IMR-90 (cell line): ENCODE measurements around the gene SUV39H2. TPM values are rescaled to one million over a fixed set of nuclear protein-coding genes. Genes with fewer than 3 reads are reported as not detected.

Experiments used
- ATAC-seq: fragments of 200-7000 bp; cut with Tn5 transposase; 2 replicates; pipeline ENCODE4 v1.9.1; 2020; ENCODE audit warnings: low read depth, mild to moderate bottlenecking, moderate library complexity
- BruUV-seq: library from RNA; stranded (reverse); fragments of 400-500 nt; replicated peaks from 2 replicates; lab custom pipeline; 2021; lab: Mats Ljungman, UMichigan
- CTCF ChIA-PET: fragments of 300-600 bp; formaldehyde crosslinking; extraction: SDS; loops from one replicate; lab custom pipeline; 2021; ENCODE audit warnings: antibody characterized with exemption; lab: Yijun Ruan, JAX
- POLR2A ChIA-PET: fragments of 300-600 bp; sonication (Branson Sonifier 250); formaldehyde crosslinking; loops from one replicate; lab custom pipeline; 2022; ENCODE audit warnings: antibody characterized with exemption; ENCODE audit not compliant: unreplicated experiment; lab: Charles Lee
- DNase-seq: peaks from one replicate; pipeline ENCODE4 v3.0.0; 2013
- H2AFZ ChIP-seq: replicated peaks from 2 replicates; pipeline ENCODE3; 2013; ENCODE audit warnings: low read length, mild to moderate bottlenecking; ENCODE audit not compliant: poor library complexity
- H2AK5ac ChIP-seq: 2 replicates; pipeline ENCODE4 v1.6.1; 2013; ENCODE audit warnings: low read depth, low read length, inconsistent platforms
- H2AK9ac ChIP-seq: replicated peaks from 2 replicates; pipeline ENCODE3; 2013; ENCODE audit warnings: mild to moderate bottlenecking, low read depth, low read length, moderate library complexity; ENCODE audit not compliant: poor library complexity
- H2BK120ac ChIP-seq: 2 replicates; pipeline ENCODE4 v1.6.1; 2013; ENCODE audit warnings: low read depth, low read length, inconsistent platforms
- H2BK15ac ChIP-seq: 3 replicates; pipeline ENCODE4 v1.6.1; 2013; ENCODE audit warnings: low read depth, low read length, inconsistent platforms
- H2BK20ac ChIP-seq: 2 replicates; pipeline ENCODE4 v1.6.1; 2013; ENCODE audit warnings: low read depth, mild to moderate bottlenecking, inconsistent platforms, low read length, moderate library complexity
- H2BK5ac ChIP-seq: 2 replicates; pipeline ENCODE4 v1.6.1; 2013; ENCODE audit warnings: mild to moderate bottlenecking, low read depth, low read length, inconsistent platforms; ENCODE audit not compliant: poor library complexity, severe bottlenecking
- H3K14ac ChIP-seq: replicated peaks from 2 replicates; pipeline ENCODE4 v1.6.1; 2013; ENCODE audit warnings: low read depth, low read length, inconsistent platforms
- H3K18ac ChIP-seq: 2 replicates; pipeline ENCODE4 v1.6.1; 2013; ENCODE audit warnings: low read depth, low read length, control low read depth
- H3K23ac ChIP-seq: 2 replicates; pipeline ENCODE4 v1.6.1; 2013; ENCODE audit warnings: low read depth, low read length, inconsistent platforms
- H3K27ac ChIP-seq: 2 replicates; pipeline ENCODE4 v1.5.1; 2013; ENCODE audit warnings: mild to moderate bottlenecking, control low read depth, low read length; ENCODE audit not compliant: insufficient read depth
- H3K27me3 ChIP-seq: 2 replicates; pipeline ENCODE4 v1.6.1; 2013; ENCODE audit warnings: low read length; ENCODE audit not compliant: control insufficient read depth, insufficient read depth
- H3K36me3 ChIP-seq: 2 replicates; pipeline ENCODE4 v1.6.1; 2013; ENCODE audit warnings: low read length, mixed read lengths; ENCODE audit not compliant: control insufficient read depth, insufficient read depth
- H3K4ac ChIP-seq: 2 replicates; pipeline ENCODE4 v1.6.1; 2013; ENCODE audit warnings: low read depth, low read length, inconsistent platforms
- H3K4me1 ChIP-seq: 2 replicates; pipeline ENCODE4 v1.6.1; 2013; ENCODE audit warnings: low read length, mixed read lengths; ENCODE audit not compliant: control insufficient read depth, insufficient read depth
- H3K4me2 ChIP-seq: 2 replicates; pipeline ENCODE4 v1.6.1; 2013; ENCODE audit warnings: low read depth, mild to moderate bottlenecking, control low read depth, low read length, moderate library complexity
- H3K4me3 ChIP-seq: 2 replicates; pipeline ENCODE4 v1.5.1; 2013; ENCODE audit warnings: low read depth, mild to moderate bottlenecking, control low read depth, low read length, moderate library complexity; ENCODE audit not compliant: insufficient read depth
- H3K56ac ChIP-seq: 2 replicates; pipeline ENCODE4 v1.6.1; 2013; ENCODE audit warnings: low read length, inconsistent platforms; ENCODE audit not compliant: insufficient read depth; ENCODE audit errors: extremely low read depth
- H3K79me1 ChIP-seq, 2 experiments: 2 replicates each; pipeline ENCODE4 v1.6.1; 2013; ENCODE audit warnings: low read length in 2 of 2, inconsistent platforms in 1 of 2, low read depth in 1 of 2
- H3K9ac ChIP-seq: 2 replicates; pipeline ENCODE4 v1.6.1; 2013; ENCODE audit warnings: low read depth, low read length, control low read depth
- H3K9me1 ChIP-seq: 2 replicates; pipeline ENCODE4 v1.6.1; 2013; ENCODE audit warnings: low read length, inconsistent platforms; ENCODE audit not compliant: insufficient read depth
- H3K9me3 ChIP-seq: 2 replicates; pipeline ENCODE4 v1.6.1; 2013; ENCODE audit warnings: low read length; ENCODE audit not compliant: control insufficient read depth, insufficient read depth
- H4K20me1 ChIP-seq: 2 replicates; pipeline ENCODE4 v1.6.1; 2013; ENCODE audit warnings: low read length, inconsistent platforms; ENCODE audit not compliant: insufficient read depth
- H4K5ac ChIP-seq: 2 replicates; pipeline ENCODE4 v1.6.1; 2013; ENCODE audit warnings: mild to moderate bottlenecking, low read depth, low read length, control low read depth
- H4K8ac ChIP-seq, 2 experiments: 2 replicates each; pipeline ENCODE4 v1.6.1; 2013; ENCODE audit warnings: low read depth in 2 of 2, low read length in 2 of 2, control low read depth in 1 of 2, inconsistent platforms in 1 of 2
- H4K91ac ChIP-seq: 2 replicates; pipeline ENCODE4 v1.6.1; 2013; ENCODE audit warnings: low read depth, low read length, inconsistent platforms; ENCODE audit not compliant: insufficient read depth
- BHLHE40 ChIP-seq: fragments of 150-350 bp; IDR thresholded peaks from 2 replicates; pipeline ENCODE4 v1.6.1; 2016; ENCODE audit warnings: mild to moderate bottlenecking, low read depth, low read length
- CEBPB ChIP-seq: IDR thresholded peaks from 2 replicates; pipeline ENCODE4 v1.6.1; 2012; ENCODE audit warnings: low read depth, low read length, improper control_type of control experiment
- CHD1 ChIP-seq: IDR thresholded peaks from 2 replicates; pipeline ENCODE4 v1.6.1; 2012; ENCODE audit warnings: low read depth, low read length, improper control_type of control experiment
- CTCF ChIP-seq: conservative IDR thresholded peaks from 2 replicates; pipeline ENCODE4 v1.5.1; 2012; ENCODE audit warnings: mild to moderate bottlenecking, low read depth, low read length, improper control_type of control experiment
- ELK1 ChIP-seq: fragments of 150-350 bp; IDR thresholded peaks from 2 replicates; pipeline ENCODE4 v1.6.1; 2016; ENCODE audit warnings: low read depth, mild to moderate bottlenecking, low read length, moderate library complexity, borderline replicate concordance
- FOS ChIP-seq: fragments of 150-350 bp; IDR thresholded peaks from 2 replicates; pipeline ENCODE4 v1.6.1; 2016; ENCODE audit warnings: low read depth, low read length
- MAFK ChIP-seq: IDR thresholded peaks from 2 replicates; pipeline ENCODE4 v1.6.1; 2012; ENCODE audit warnings: low read depth, low read length, improper control_type of control experiment
- MAZ ChIP-seq: IDR thresholded peaks from 2 replicates; pipeline ENCODE4 v1.6.1; 2012; ENCODE audit warnings: low read depth, mild to moderate bottlenecking, low read length, improper control_type of control experiment, moderate library complexity, borderline replicate concordance
- MXI1 ChIP-seq: IDR thresholded peaks from 2 replicates; pipeline ENCODE4 v1.6.1; 2012; ENCODE audit warnings: low read depth, mild to moderate bottlenecking, low read length, moderate library complexity, borderline replicate concordance
- NFE2L2 ChIP-seq: fragments of 150-350 bp; IDR thresholded peaks from 2 replicates; pipeline ENCODE4 v1.6.1; 2016; ENCODE audit warnings: low read depth, mild to moderate bottlenecking, low read length
- POLR2A ChIP-seq: IDR thresholded peaks from 2 replicates; pipeline ENCODE4 v1.6.1; 2012; ENCODE audit warnings: mild to moderate bottlenecking, low read depth, low read length
- RAD21 ChIP-seq: IDR thresholded peaks from 2 replicates; pipeline ENCODE4 v1.6.1; 2012; ENCODE audit warnings: low read length, improper control_type of control experiment
- RCOR1 ChIP-seq: IDR thresholded peaks from 2 replicates; pipeline ENCODE4 v1.6.1; 2012; ENCODE audit warnings: mild to moderate bottlenecking, low read length, improper control_type of control experiment; ENCODE audit not compliant: insufficient replicate concordance
- RFX5 ChIP-seq: IDR thresholded peaks from 2 replicates; pipeline ENCODE4 v1.8.0; 2012; ENCODE audit warnings: low read depth, mild to moderate bottlenecking, low read length, moderate library complexity
- SMC3 ChIP-seq: fragments of 150-350 bp; IDR thresholded peaks from 2 replicates; pipeline ENCODE4 v1.6.1; 2016; ENCODE audit warnings: low read depth, mild to moderate bottlenecking, antibody characterized with exemption, low read length, moderate library complexity
- USF2 ChIP-seq: fragments of 150-350 bp; IDR thresholded peaks from 2 replicates; pipeline ENCODE4 v1.6.1; 2017; ENCODE audit warnings: mild to moderate bottlenecking, antibody characterized with exemption, low read length, low read depth
- WGBS, 2 experiments: methylation state at CpG; one replicate each; pipeline versions ENCODE4 v1.1.5 to v1.1.7; 2013; ENCODE audit warnings: missing lambda C conversion rate in 2 of 2; ENCODE audit not compliant: insufficient read length in 1 of 2; ENCODE audit errors: extremely low coverage in 2 of 2; 5-methylcytosine and 5-hydroxymethylcytosine counted together
- dilution Hi-C: fragments of 300-500 bp; cut with HindIII; formaldehyde crosslinking; loops from one replicate; pipeline ENCODE4 v1.14.3; 2018; ENCODE audit warnings: low sequenced_read_pairs; ENCODE audit not compliant: unreplicated experiment
- in situ Hi-C: fragments of 300-500 bp; cut with MboI; formaldehyde crosslinking; loops from 3 replicates; pipeline ENCODE4 v1.14.3; 2019; ENCODE audit warnings: low sequenced_read_pairs, inconsistent platforms, mixed read lengths
- intact Hi-C: fragments of 100-400 bp; cut with micrococcal nuclease; formaldehyde crosslinking; loops from 2 replicates; pipeline ENCODE4 v1.10.0; 2022
- polyA plus RNA-seq, 3 experiments: library from polyadenylated mRNA; depleted of rRNA; stranded (reverse); fragments of >200 nt; gene quantifications; 2 replicates each; pipeline ENCODE4 v1.2.3, GENCODE V29; 2012; ENCODE audit warnings: low replicate concordance in 1 of 3
- total RNA-seq: library from RNA; depleted of rRNA; stranded (reverse); fragments of >200 nt; gene quantifications from 2 replicates; pipeline ENCODE4 v1.2.3, GENCODE V29; 2012

Gene SUV39H2
- total and polyA plus RNA-seq, 2 of the 4 experiments (the other 2 are of a cell fraction) = 5.3 to 14.5 TPM

GRCh38 chr10:14926061-14926470 lies 47.4 kb downstream of the SUV39H2 start:
- Histone ChIP-seq H3K4ac (no peak overlapping the region), H3K4me2 (no peak overlapping the region), H3K27ac (no peak overlapping the region), H4K8ac (no peak overlapping the region), H3K56ac (no peak overlapping the region), H2BK120ac (no peak overlapping the region), H4K91ac (no peak overlapping the region), H3K4me3 (no peak overlapping the region), H2AK9ac (no peak overlapping the region), H3K9me3 (no peaks in the 10 kb centered on the region), H3K36me3 (peaks cover 38% of the 10 kb centered on the region), H3K9me1 (peaks cover 8% of the 10 kb centered on the region), H3K27me3 (no peaks in the 10 kb centered on the region), H4K5ac (no peak overlapping the region), H3K14ac (no peak overlapping the region), H2AK5ac (no peak overlapping the region), H2BK15ac (no peak overlapping the region), H3K4me1 (no peaks in the 10 kb centered on the region), H2BK20ac (no peak overlapping the region), H3K9ac (no peak overlapping the region), H2AFZ (no peak overlapping the region), H3K23ac (no peak overlapping the region), H3K79me1 (peaks cover 4 to 7% of the 10 kb centered on the region in 2 experiments; a peak in 1 of 4 replicates), H4K20me1 (no peaks in the 10 kb centered on the region), H2BK5ac (no peak overlapping the region), H3K18ac (no peak overlapping the region)
- no TSS peak for BruUV-seq
- DNase-seq (no peak), ATAC-seq (no peak)
- intact Hi-C loops (no loop called here), in situ Hi-C loops (no loop called here), dilution Hi-C loops (no loop called here)
- no peak for TF ChIP-seq CEBPB
- TF ChIP-seq NFE2L2 = no peak
- TF ChIP-seq MAFK = no peak
- TF ChIP-seq MAZ = no peak
- no peak for TF ChIP-seq BHLHE40
- no peak for TF ChIP-seq MXI1
- TF ChIP-seq RFX5 = no peak
- TF ChIP-seq USF2 = no peak
- no peak for TF ChIP-seq RCOR1
- TF ChIP-seq FOS = no peak
- TF ChIP-seq RAD21 = no peak
- no peak for TF ChIP-seq SMC3
- TF ChIP-seq CHD1 = no peak
- TF ChIP-seq CTCF = no peak
- TF ChIP-seq ELK1 = no peak
- TF ChIP-seq POLR2A = no peak
- CTCF ChIA-PET = no interaction called here
- POLR2A ChIA-PET = no interaction called here
- no CpG with 5 or more reads among the region's 8 CpGs for WGBS, 2 experiments
